Sciatic nerve (tissue), 2 donors: Measurements from ENCODE around the gene NRP1. TPM values are rescaled to one million over a fixed set of nuclear protein-coding genes. Genes with fewer than 3 reads are reported as not detected.
A peak's percentile ranks its signal among the peaks of the same experiment; 100 is the strongest.

Source experiments
- ATAC-seq: fragments of 200-7000 bp; cut with Tn5 transposase; one replicate; pipeline ENCODE4 v1.9.1; 2020; ENCODE audit warnings: mild to moderate bottlenecking, moderate library complexity
- DNase-seq: peaks from one replicate; pipeline ENCODE4 v3.0.0-alpha.2; 2020; ENCODE audit warnings: low spot score
- intact Hi-C: fragments of 100-400 bp; cut with DNase I; formaldehyde crosslinking; loops from one replicate; pipeline ENCODE4 v1.14.2; 2022
- total RNA-seq: library from RNA; stranded (reverse); fragmentation: NEBNext Ultra II Directional; extraction: Animal tissue kit (Norgen Biotek cat#: 25700); gene quantifications from one replicate; pipeline ENCODE4 v1.2.1, GENCODE V29; 2021
- donor health status: DM: no; HTN: no; CAD: no.
- donor health status: DM: no; HTN: no; CAD: no.

NRP1 gene
- total RNA-seq, 1 donor from 2014 or later = 156 TPM

DNA sequence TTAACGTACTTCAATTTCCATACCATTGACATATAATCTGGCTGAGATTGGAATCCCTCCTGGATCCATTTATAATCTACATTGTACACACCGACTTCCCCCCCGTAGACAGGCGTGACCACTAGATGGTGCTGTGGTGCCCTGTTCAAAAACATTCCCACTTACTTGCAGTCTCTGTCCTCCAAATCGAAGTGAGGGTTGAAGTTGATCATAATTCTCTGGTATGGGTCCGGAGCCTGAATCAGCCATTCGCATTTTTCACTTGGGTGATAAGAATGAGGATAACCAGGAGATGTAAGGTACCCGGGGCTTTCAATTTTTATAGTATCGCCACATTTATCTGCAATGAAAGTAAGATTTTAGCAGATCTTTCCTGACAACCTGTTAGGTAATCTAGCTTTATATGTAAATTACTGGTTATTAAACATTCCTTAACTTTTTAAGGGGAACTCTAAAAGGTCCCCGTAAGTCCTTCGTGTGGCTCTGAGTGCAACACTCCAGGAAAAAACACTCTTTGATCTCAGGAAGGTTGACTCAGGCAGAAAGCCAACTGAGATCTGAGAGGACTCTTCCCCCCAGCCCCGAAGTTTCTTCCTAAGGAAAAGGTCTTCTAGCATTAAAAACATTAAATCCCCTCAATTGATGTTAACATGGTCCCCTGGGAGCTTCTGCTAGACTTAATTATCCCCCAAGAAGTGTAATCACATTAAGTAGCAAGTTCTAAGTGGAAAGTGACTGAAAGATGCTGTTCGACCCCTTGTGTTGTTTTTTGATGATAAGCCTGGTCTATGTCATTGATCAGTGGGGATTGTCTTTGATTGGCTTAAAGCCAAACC lies 3.7 kb downstream of the NRP1 start:
- intact Hi-C loops = loop anchor here (10.0 kb wide), 1 partner anchor 1304 kb away; no protein-coding TSS in a partner anchor
- peak; percentile 53 for ATAC-seq
- peak; percentile 96 for DNase-seq

DNA sequence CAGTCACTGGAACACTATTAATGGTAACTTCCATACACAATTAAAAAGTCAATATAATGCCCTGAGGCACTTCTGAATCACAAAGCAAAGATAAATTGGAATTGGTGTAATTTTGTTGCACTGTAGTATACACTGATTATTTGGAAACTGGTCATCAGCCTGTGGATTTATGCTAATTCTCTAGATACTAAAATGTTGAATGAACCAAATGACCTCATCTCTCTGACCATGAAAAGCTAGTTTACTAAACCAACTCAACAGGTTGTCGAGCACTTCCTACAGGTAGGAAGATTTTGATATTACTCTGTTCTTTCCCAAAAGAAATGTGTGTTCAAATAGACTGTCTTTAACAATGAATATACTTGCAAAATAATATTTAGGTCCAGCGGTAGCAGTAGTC lies 5.3 kb downstream of the NRP1 start:
- ATAC-seq (no peak), DNase-seq (no peak)
- intact Hi-C loops = no loop called here

DNA sequence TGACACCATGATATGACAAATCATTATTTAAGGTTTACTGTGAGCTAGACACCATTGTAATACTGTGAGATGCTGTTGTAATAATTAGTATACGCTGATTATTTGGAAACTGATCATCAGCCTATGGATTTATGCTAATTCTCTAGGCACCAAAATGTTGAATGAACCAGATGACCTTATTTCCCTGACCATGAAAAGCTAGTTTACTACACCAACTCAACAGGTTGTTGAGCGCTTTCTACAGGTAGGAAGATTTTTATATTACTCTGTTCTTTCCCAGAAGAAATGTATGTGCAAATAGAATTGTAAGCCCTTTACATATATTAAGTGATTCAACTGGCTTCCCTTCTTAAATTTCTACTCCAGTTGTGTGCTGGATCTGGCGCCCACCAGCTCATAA lies 6.2 kb downstream of the NRP1 start:
- ATAC-seq (no peak), DNase-seq (no peak)
- intact Hi-C loops = no loop called here

DNA sequence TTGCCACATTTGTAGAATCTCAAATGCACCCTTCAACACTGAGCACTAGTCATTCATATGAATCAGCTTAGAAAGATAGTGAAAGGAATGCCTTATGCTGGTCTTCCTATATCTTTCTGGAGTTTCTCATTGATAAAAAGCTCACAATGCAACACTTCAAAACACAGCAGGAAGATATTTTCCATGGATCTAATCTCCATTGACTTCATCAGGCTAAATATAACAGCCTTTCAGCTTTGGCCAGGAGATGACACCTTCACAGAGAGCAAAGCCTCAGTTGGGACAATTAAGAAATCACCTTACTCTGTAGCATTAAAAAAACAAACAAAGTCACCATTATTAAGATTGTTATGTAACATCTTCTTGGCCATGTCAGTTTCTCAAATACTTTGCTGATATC lies 6.7 kb downstream of the NRP1 start:
- intact Hi-C loops = no loop called here
- DNase-seq (no peak), ATAC-seq (no peak)

DNA sequence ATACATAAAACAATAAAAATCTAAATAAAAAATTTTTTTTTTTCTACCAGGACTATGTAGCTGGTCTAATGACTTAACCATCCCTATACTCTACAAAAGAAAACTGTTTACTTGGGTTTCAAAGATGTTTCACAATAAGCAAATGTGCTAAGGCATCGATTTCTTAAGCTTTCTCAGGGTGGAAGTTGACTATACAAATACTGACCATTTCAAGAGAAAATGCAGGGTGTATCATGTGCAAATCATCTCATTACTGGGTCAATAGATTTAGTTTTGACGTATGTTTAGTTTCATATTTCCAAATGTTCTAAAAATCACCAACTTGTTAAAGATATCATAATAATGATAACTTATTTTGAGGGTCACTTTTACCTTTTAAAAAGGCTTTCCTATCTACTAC lies 7.5 kb downstream of the NRP1 start:
- DNase-seq (no peak), ATAC-seq (no peak)
- intact Hi-C loops = no loop called here

DNA sequence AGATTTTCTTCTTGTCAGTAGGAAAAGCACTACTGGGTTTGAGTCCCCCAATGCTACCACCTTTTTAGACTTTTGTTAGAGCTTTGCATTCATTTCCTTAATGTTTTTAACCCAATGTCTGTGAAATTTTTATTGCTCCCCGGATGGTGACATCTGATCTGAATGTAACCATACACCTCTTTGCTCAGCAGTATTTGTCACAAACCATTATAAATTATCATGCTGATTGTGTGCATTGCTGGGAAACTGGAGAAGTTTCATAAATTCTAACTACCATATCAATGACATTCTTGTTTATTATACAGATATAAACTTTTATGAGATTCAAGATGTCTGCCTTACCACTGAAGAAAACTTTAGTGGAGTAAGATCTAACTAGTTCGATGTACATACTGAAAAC lies 8.5 kb downstream of the NRP1 start:
- intact Hi-C loops = no loop called here
- ATAC-seq = no peak
- no peak for DNase-seq

DNA sequence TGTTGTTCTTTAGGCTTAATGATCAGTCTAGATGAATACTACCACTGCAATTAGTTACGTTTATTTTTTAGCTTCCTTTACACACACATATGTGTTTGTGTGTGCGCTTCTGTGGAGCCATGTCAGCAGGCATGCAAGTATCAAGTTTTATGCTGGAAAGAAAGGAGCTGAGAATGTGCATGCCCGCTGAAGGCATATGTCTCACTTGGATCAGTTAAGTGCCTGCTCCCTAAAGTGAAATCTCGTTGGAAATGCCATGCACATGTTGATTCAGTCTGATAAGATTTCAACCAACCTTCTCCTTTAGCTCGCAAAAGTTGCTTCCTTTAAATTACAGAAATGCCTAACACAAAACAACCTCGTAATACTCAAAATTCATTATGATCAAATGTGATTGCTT lies 10.7 kb downstream of the NRP1 start:
- DNase-seq (no peak), ATAC-seq (no peak)
- intact Hi-C loops = no loop called here

DNA sequence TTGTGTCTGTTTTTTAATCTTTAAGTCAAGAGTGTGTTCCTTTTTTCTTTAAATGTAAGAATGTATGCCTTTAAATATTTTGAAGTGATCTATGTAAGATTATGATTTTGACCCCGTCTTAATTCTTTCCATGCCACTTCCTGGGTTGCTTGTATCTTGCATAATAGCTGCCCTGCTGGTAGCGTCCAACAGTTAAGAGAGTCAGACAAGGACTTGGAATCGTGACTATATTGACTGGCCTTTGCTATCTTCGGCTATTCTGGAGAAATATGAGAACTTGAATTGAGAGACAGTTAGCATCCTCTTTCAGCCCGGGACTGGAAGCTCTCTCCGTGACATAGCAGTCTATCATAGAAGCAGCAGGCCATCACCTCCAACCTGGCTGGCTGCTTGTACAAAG lies 13.0 kb downstream of the NRP1 start:
- peak; percentile 48 for ATAC-seq
- intact Hi-C loops = no loop called here
- no peak for DNase-seq

DNA sequence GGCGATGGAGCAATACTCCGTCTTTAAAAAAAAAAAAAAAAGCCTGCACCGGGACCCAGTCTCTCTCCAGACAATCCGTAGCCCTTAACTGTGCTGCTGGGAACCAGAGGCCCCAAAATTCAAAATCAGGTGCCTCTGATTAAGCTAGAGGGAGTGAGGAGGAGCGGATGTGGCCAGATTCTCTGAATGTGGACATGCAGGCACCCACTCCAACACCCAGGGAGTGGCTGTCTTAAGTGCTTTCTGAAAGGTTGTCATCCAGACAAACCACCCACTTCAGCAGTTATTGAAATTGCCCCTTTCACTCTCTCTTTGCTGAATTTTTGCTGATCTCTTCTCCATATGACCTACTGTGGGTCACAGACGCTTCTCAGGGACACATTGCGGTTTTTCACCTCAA lies 14.2 kb downstream of the NRP1 start:
- DNase-seq = no peak
- ATAC-seq = no peak
- intact Hi-C loops = no loop called here

DNA sequence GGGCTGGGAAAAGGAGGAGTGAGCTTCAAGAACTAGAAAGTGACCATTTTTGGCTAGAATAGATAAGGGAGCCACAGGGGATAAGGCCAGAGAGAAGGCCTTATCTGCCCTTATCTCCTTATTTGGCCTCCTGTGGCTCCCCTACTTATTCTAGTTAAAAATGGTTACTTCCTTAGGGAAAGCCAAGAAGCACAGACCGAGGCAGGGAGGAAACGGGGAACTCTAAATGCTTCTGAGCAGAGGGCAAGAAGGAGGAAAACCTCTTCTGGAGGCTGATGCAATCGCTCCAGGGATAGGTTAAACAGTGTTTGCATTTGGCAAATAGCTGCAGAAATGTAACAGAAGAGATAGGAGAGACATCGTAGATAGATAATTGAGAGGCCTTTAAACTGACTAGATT lies 18.6 kb downstream of the NRP1 start:
- DNase-seq = no peak
- peak; percentile 23 for ATAC-seq
- intact Hi-C loops = no loop called here

DNA sequence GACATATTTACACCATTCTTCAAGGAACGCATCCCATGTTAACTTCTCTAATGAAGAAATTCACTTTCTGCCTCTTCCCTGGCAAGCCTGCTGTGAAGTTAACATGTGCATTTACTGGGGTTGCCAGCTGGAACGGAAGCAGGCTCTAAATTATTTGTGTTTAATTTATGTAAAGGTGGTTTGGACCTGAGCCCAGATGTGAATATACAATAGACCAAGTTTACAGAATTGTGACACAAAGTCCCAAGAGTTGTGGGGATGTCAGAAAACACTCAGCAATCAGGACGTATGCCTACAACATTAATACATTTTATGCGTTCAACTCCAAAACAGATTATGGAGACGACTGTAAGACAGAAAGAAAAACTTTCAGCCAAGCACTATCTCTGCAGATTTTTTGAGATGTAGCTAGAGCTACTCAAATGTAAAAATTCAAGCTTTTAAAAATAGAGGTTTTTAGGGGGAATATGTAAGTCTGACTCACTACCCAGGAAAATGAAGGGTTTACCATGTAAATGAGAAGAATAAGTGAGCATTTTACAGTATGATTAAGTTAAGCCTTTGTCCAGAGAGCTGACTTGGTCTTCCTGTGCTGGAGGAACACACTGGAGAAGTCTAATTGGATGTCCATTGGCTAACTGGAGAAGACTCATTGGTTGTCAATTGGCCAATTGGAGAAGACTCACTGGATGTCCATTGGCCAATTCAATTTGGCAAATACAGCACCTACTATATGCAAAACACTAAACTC lies 19.5 kb downstream of the NRP1 start:
- no peak for ATAC-seq
- intact Hi-C loops = no loop called here

DNA sequence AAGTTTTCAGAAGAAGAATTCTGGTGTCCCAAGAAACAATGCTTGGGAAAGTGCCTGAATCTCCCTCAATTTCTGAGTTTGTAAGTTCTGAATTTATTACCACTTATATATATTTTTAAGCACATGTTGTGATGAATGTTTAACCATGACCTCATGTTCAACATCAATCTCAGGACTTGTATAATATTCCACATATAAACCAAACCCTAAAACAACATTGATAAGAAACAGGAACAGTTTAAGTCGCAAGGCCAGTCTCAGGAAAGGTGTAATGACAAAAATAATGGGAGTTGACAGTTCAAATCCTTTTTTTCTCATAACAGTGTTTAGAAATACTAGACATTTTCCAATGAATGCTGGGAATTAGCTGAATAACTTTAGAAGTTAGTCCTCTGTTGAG lies 22.8 kb downstream of the NRP1 start:
- ATAC-seq (no peak), DNase-seq (no peak)
- intact Hi-C loops = no loop called here

More for the DNA sequence above, 19.5 kb downstream of the NRP1 start:
- DNase-seq = no peak

DNA sequence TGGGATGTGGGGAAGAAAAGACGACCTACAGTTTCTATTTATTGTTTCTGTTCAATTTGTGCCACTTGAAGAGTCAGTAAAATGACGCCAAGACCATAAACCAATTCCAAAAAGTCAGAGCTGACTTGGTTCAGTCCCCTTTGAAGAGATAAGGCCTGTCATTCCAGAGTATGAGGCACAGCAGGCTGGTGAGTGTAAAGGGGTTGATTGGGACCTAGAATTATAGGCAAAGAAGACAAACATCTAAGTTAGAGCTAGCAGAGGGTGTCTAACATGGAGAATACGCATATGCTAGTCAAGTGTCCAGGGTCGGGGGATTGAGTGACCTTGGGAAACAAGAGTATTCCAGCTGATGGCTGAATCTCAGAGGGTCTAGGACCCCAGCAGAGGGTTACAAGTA lies 23.6 kb downstream of the NRP1 start:
- intact Hi-C loops = no loop called here
- DNase-seq (no peak), ATAC-seq (no peak)

DNA sequence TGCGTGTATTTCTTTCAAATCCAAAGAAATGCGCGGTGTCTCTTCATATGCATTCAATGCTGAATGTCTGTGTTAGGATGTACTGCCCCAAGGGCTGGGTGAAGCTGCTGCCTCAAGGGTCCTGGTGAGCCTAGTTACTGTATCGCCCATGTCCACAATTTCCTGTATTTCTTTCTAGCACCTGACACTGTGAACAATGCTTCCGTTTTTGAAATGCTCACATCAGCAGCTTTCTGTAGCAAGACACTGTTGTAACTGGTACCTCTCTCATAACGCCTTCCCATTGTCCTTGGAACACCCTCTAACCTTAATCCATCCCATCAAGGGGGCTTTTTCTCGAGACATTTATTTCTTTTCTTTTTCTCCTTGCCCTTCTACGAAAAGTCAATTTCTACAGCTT lies 25.1 kb downstream of the NRP1 start:
- ATAC-seq = no peak
- DNase-seq = no peak
- intact Hi-C loops = no loop called here

DNA sequence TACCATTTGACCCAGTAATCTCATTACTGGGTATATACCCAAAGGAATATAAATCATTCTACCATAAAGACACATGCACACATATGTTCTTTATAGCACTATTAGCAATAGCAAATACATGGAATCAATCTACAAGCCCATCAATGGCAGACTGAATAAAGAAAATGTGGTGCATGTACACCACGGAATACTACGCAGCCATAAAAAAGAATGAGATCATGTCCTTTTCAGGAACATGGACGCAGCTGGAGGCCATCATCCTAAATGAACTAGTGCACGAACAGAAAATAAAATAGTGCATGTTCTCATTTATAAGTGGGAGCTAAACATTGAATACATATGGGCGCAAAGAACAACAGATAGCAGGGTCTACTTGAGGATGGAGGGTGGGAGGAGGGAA lies 26.6 kb downstream of the NRP1 start:
- intact Hi-C loops = no loop called here
- ATAC-seq = no peak
- DNase-seq = no peak

DNA sequence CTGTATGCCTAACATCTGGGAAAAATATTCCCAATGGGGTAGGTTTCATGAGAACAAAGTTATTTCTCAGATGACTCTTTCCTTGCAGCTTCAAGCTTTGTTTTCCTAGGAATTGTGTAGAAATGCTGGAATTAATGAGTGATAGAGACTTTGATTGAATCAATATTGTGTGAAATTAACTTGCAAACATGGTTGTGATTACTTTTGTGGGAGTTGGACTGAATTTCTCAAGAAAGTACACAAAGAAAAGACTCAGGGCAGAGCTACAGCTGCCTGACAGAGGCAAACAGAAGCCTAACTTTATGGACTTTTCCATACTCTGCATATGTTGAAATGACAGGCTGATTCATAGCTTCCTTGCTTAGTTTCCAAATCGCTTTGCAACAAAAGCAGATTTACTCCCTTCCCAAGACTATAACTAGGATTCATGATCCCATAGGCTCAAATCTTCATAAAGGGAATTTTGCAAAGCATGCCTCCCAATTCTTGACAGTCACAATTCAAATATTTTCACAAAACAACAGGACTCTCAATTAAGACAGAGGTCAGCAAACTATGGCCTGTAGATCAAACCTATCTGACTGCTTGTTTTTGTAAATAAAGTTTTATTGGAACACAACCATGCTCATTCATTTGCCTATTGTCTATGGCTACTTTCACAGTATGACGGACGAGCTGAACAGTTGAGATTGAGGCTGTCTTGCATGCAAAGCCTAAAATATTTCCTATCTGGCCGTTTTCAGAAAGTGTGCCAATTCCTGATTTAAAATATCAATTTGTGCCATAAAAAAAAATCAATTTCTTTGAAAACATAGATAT lies 27.6 kb downstream of the NRP1 start:
- ATAC-seq (no peak), DNase-seq (no peak)
- intact Hi-C loops = no loop called here

DNA sequence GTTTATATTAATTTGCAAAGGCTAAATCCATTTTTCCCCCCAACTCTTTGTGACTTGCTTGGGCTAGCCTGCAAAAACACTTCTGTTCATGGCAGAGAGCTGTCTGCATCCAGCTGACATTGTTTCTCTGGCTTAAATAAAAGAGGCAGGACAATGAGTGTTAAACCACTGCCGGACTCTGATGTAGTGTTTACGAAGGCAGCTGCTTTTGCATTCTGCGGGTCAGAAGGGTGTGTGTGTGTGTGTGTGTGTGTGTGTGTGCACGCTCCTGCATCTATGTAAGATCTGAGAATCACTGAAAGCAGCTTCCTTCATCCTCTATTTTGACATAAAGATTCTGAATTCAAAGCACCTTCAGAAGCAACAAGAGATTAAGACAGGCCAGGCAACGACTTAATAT lies 28.3 kb downstream of the NRP1 start:
- no peak for ATAC-seq
- intact Hi-C loops = no loop called here
- DNase-seq = no peak

DNA sequence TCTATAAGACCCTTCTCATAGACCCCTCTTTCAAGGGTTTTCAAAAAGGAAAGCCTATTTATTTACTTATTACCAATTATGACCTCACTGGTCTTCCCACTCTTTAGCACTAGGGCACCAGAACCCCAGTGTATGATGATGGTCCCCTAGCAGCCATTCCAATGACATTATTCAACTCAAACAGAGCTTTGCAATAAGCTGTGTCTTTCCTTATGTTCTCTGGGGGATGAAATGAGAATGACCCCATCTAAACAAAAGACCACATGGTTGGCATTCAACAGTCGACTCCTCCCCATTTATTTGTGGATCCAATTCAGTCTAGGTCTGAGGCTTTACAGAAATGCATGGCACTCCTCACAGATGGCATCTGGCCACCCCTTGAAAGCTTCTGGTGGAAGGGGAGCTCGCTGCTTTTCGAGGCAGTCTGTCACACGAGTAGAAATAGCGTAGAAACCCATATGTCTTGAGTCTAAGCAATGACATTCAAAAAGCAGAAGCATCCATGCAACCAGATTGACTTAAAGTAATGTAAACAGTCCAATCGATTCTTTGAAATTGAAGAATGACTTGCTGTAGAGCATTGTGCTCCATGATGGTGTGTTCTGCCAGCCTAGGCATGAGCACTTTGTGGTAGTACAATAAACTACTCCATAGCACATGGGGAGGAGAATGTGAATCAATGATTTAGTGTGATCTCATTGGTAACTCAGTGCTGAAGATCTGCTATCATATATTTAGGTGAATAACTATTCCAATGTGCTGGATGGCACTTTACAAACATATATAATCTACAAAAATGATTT lies 29.8 kb downstream of the NRP1 start:
- ATAC-seq = no peak
- intact Hi-C loops = no loop called here

DNA sequence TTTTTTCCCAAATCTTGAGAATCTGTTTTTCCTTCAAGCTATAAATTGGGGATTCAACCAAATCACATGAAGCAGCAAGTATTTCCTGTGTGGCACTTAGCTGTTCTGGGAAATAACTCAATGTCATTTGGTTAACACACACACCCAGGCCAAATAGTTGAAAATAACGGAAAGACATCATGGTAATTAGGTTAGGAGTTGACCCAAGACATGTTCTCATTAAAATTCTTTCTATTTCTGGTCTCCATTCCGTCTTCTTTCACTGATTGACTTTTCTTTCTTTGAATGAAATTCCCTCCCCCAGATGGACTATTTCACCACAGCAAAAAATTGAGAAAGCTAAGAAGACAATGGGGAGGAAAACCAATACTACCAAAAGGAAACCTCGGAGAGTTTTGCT lies 30.5 kb downstream of the NRP1 start:
- intact Hi-C loops = no loop called here
- ATAC-seq (no peak), DNase-seq (no peak)

More for the DNA sequence above, 29.8 kb downstream of the NRP1 start:
- DNase-seq = no peak
